ENCODE data around the gene GLI1.

The GLI1 gene

GRCh38 chr12:57479043-57479375 is 19.4 kb downstream of the GLI1 start:
- TF ChIP-seq, protein P1, sequence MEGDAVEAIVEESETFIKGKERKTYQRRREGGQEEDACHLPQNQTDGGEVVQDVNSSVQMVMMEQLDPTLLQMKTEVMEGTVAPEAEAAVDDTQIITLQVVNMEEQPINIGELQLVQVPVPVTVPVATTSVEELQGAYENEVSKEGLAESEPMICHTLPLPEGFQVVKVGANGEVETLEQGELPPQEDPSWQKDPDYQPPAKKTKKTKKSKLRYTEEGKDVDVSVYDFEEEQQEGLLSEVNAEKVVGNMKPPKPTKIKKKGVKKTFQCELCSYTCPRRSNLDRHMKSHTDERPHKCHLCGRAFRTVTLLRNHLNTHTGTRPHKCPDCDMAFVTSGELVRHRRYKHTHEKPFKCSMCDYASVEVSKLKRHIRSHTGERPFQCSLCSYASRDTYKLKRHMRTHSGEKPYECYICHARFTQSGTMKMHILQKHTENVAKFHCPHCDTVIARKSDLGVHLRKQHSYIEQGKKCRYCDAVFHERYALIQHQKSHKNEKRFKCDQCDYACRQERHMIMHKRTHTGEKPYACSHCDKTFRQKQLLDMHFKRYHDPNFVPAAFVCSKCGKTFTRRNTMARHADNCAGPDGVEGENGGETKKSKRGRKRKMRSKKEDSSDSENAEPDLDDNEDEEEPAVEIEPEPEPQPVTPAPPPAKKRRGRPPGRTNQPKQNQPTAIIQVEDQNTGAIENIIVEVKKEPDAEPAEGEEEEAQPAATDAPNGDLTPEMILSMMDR (conservative IDR thresholded peaks at IDR 0.05), result no peak

DNA sequence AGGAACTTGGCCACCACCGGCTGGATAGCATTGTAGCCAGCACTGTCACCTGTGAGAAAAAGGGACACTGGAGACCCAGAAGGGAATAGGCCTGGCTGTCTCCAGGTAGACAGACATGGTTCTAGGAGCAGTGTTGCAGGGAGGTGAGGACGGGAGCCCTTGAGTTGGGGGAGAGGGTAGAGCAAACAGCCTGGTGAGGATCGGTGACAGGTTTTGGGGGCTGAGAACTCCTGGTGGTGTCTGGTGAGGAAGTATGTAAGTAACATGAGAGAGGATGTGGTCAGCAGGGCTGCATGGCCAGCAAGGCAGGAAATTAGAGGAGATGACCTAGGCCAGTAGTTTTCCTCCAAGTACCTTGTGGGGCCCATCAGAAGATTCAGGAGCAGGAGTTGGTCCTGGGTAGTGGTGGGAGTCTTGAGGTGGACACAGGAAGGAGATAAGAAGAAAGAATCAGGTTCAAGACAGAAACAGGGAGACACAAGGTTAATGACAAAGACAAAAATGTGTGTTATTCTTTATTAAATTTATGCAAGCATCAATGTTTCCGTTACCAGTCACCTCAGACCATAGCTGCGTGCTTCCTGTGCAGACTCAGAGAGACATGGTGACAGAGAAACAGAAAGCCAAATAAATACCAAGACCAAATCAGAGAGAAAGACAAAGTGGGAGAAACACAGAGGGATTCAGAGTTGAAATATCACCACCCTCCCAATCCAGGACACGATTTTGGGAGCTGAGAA is 20.0 kb downstream of the GLI1 start, which contains the start of gene ARHGAP9:
Gene ARHGAP9 (minus strand): TSS at position 491 of the 740 bp plus-strand sequence. CDS start 460 bp downstream, at position 31.
- TF ChIP-seq, protein P1 (conservative IDR thresholded peaks at IDR 0.05), result no peak
- H3K27ac ChIP-seq, result no peak within 1 kb of the TSS

More at GRCh38 chr12:57479043-57479375, 19.4 kb downstream of the GLI1 start:
- H3K27ac ChIP-seq, result no peak overlapping the region

- no peak overlapping the region for H3K27ac ChIP-seq
- TF ChIP-seq, protein P1 (conservative IDR thresholded peaks at IDR 0.05), result no peak
These were observed 22.1 kb downstream of the GLI1 start for GRCh38 chr12:57481671-57482070.

GRCh38 chr12:57483466-57483865 is 23.9 kb downstream of the GLI1 start:
- no peak overlapping the region for H3K27ac ChIP-seq
- TF ChIP-seq, protein P1 (conservative IDR thresholded peaks at IDR 0.05), result no peak

- no peak overlapping the region for H3K27ac ChIP-seq
These were observed 26.1 kb downstream of the GLI1 start for GRCh38 chr12:57485695-57486094.

DNA sequence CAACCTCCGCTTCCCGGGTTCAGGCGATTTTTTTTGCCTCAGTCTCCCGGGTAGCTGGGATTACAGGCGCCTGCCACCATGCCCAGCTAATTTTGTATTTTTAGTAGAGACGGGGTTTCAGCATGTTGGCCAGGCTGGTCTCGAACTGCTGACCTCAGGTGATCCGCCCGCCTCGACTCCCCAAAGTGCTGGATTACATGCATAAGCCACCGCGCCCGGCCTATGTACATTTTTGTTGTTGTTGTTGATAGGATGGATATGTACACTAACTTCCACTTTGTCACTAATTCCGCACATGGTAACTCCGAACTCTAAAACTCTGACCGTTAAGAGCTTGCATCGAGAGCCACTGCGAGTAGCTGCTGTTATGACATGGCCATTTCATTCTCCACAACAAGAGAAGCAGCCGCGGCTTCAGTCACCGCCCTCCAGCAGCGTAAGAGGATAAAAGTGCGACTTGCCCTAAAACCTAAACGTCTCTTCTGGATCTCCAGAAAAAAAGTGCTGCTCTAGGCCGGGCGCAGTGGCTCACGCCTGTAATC is 27.5 kb downstream of the GLI1 start:
- peak overlapping the region; percentile 87 for H3K27ac ChIP-seq
- TF ChIP-seq, protein P1 (conservative IDR thresholded peaks at IDR 0.05), result no peak

More at GRCh38 chr12:57485695-57486094, 26.1 kb downstream of the GLI1 start:
- TF ChIP-seq, protein P1 (conservative IDR thresholded peaks at IDR 0.05), result no peak

DNA sequence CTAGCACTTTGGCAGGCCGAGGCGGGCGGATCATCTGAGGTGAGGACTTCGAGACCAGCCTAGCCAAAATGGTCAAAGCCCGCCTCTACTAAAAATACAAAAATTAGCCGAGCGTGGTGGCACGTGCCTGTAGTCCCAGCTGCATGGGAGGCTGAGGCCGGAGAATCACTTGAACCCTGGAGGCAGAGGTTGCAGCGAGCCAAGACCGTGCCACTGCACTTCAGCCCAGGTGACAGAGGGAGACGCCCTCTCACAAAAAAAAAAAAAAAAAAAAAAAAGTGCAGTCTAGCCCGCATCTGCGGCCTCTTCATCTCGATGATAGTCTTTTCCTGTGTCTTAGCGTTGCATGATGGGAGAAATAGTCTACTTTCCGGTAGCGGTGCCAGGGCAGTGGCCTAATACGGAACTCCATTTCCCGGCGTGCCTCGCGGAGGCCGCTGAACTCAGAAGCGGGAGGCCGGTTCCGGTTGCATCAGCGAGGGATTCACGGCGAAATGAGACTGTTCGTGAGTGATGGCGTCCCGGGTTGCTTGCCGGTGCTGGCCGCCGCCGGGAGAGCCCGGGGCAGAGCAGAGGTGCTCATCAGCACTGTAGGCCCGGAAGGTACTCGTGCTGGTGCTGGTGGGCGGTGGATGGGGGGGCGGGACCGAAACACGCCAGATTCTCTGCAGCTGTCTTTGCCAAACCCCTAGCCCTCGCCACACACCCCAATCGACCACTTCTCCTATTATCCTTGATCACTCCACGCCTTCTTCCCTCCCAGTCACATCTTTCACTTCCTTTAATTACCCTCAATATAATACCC is 28.2 kb downstream of the GLI1 start, which contains the start of gene MARS1:
Gene MARS1 (plus strand): TSS at position 472 of the 805 bp plus-strand sequence. CDS start 23 bp downstream, at position 495.
- TF ChIP-seq, protein P1 (conservative IDR thresholded peaks at IDR 0.05), result peak; percentile 58
- peak within 1 kb of the TSS; percentile 87 for H3K27ac ChIP-seq

All from VCaP (cell line).